ENCODE data around the gene CGREF1. TPM values are rescaled to one million over a fixed set of nuclear protein-coding genes. Genes with fewer than 3 reads are reported as not detected.

The CGREF1 gene
- total RNA-seq, 1 experiment from 2014 or later: 0.37 TPM

- Histone ChIP-seq H3F3A (ENCODE audit: insufficient read depth, low read depth) (peaks cover 18% of the 10 kb centered on the region), H3K27ac (no peak overlapping the region), H3K4me1 (replicated peaks; ENCODE audit: insufficient read depth) (no peaks in the 10 kb centered on the region), H3K9me3 (ENCODE audit: insufficient read depth, low read depth) (no peaks in the 10 kb centered on the region), H3K27me3 (ENCODE audit: insufficient read depth, low read depth) (no peaks in the 10 kb centered on the region), H3K4me2 (no peak overlapping the region), H2AFZ (no peak overlapping the region), H3K36me3 (ENCODE audit: low read depth) (peaks cover 25% of the 10 kb centered on the region), H3K79me2 (ENCODE audit: low read depth) (no peaks in the 10 kb centered on the region), H3K4me3 (no peak overlapping the region), H3K9me2 (ENCODE audit: insufficient read depth) (no peaks in the 10 kb centered on the region), H4K20me1 (ENCODE audit: insufficient read depth) (peaks cover 12% of the 10 kb centered on the region; the same call in 1 of the 2 replicates)
- TF ChIP-seq CTCF (conservative IDR thresholded peaks at IDR 0.05) (no peak), EZH2 (IDR thresholded peaks at IDR 0.05; ENCODE audit: low read depth) (no peak)
- no TSS peak for BruUV-seq (replicated peaks)
- ChIA-PET CTCF (no interaction called here), POLR2A (ENCODE audit: unreplicated experiment) (no interaction called here)
- intact Hi-C loops (cut with micrococcal nuclease; ENCODE audit: unreplicated experiment): no loop called here
- no peak for DNase-seq
Observed at GRCh38 chr2:27059141-27059820, 59.6 kb downstream of the CGREF1 start.

- Histone ChIP-seq H3K4me1 (replicated peaks; ENCODE audit: insufficient read depth) (no peaks in the 10 kb centered on the region), H3K4me3 (no peak overlapping the region), H3K79me2 (ENCODE audit: low read depth) (no peaks in the 10 kb centered on the region), H3K27me3 (ENCODE audit: insufficient read depth, low read depth) (no peaks in the 10 kb centered on the region), H3K36me3 (ENCODE audit: low read depth) (peaks cover 24% of the 10 kb centered on the region), H4K20me1 (ENCODE audit: insufficient read depth) (peaks cover 12% of the 10 kb centered on the region; the same call in 1 of the 2 replicates), H3F3A (ENCODE audit: insufficient read depth, low read depth) (peaks cover 11% of the 10 kb centered on the region; the same call in 1 of the 2 replicates), H2AFZ (no peak overlapping the region), H3K27ac (no peak overlapping the region), H3K9me2 (ENCODE audit: insufficient read depth) (no peaks in the 10 kb centered on the region), H3K4me2 (no peak overlapping the region), H3K9me3 (ENCODE audit: insufficient read depth, low read depth) (no peaks in the 10 kb centered on the region)
- no peak for DNase-seq
- TF ChIP-seq CTCF (conservative IDR thresholded peaks at IDR 0.05) (no peak), EZH2 (IDR thresholded peaks at IDR 0.05; ENCODE audit: low read depth) (no peak)
- no TSS peak for BruUV-seq (replicated peaks)
- ChIA-PET POLR2A (ENCODE audit: unreplicated experiment) (no interaction called here), CTCF (no interaction called here)
- intact Hi-C loops (cut with micrococcal nuclease; ENCODE audit: unreplicated experiment): no loop called here
Observed at GRCh38 chr2:27058210-27058609, 60.7 kb downstream of the CGREF1 start.

- Histone ChIP-seq H3K4me3 (no peak overlapping the region), H3F3A (ENCODE audit: insufficient read depth, low read depth) (peaks cover 3% of the 10 kb centered on the region; the same call in 1 of the 2 replicates), H3K27ac (no peak overlapping the region), H2AFZ (no peak overlapping the region), H3K9me2 (ENCODE audit: insufficient read depth) (no peaks in the 10 kb centered on the region), H4K20me1 (ENCODE audit: insufficient read depth) (0 out of 2 replicates have a peak, but pooled peaks cover 5% of the 10 kb centered on the region), H3K4me1 (replicated peaks; ENCODE audit: insufficient read depth) (peaks cover 5% of the 10 kb centered on the region), H3K4me2 (no peak overlapping the region), H3K36me3 (ENCODE audit: low read depth) (peaks cover 15% of the 10 kb centered on the region), H3K27me3 (ENCODE audit: insufficient read depth, low read depth) (no peaks in the 10 kb centered on the region), H3K9me3 (ENCODE audit: insufficient read depth, low read depth) (no peaks in the 10 kb centered on the region), H3K79me2 (ENCODE audit: low read depth) (no peaks in the 10 kb centered on the region)
- TF ChIP-seq CTCF (conservative IDR thresholded peaks at IDR 0.05) (no peak), EZH2 (IDR thresholded peaks at IDR 0.05; ENCODE audit: low read depth) (no peak)
- POLR2A ChIA-PET (ENCODE audit: unreplicated experiment): no interaction called here
- CTCF ChIA-PET: no interaction called here
- intact Hi-C loops (cut with micrococcal nuclease; ENCODE audit: unreplicated experiment): no loop called here
- no TSS peak for BruUV-seq (replicated peaks)
- DNase-seq: no peak
Observed at GRCh38 chr2:27057184-27057583, 61.7 kb downstream of the CGREF1 start.

Data from PC-9 (cell line).